BJ (cell line): Measurements from ENCODE around the gene NPR3. TPM values are rescaled to one million over a fixed set of nuclear protein-coding genes. Genes with fewer than 3 reads are reported as not detected.

ENCODE experiments used
- CTCF ChIA-PET: fragments of 350-600 bp; formaldehyde crosslinking; extraction: SDS; loops from one replicate; lab custom pipeline; 2021; ENCODE audit warnings: antibody characterized with exemption, inconsistent platforms; lab: Yijun Ruan, JAX
- POLR2A ChIA-PET: fragments of 300-600 bp; sonication (Branson Sonifier 250); formaldehyde crosslinking; extraction: SDS; loops from one replicate; lab custom pipeline; 2021; ENCODE audit warnings: antibody characterized with exemption; lab: Charles Lee
- DNase-seq: peaks from one replicate; pipeline ENCODE4 v3.0.0-alpha.2; 2011; ENCODE audit warnings: low read depth
- H3K27me3 ChIP-seq: 2 replicates; pipeline ENCODE4 v1.6.0; 2011; ENCODE audit warnings: low read length; ENCODE audit not compliant: control insufficient read depth, insufficient read depth
- H3K36me3 ChIP-seq: 2 replicates; pipeline ENCODE4 v1.5.1; 2011; ENCODE audit warnings: low read length; ENCODE audit not compliant: control insufficient read depth, insufficient read depth
- H3K4me3 ChIP-seq: 2 replicates; pipeline ENCODE4 v1.5.1; 2011; ENCODE audit warnings: low read depth, mild to moderate bottlenecking, control low read depth, low read length
- polyA plus RNA-seq: library from polyadenylated mRNA; depleted of rRNA; stranded (reverse); fragments of >200 nt; gene quantifications from 2 replicates; pipeline ENCODE4 v1.2.3, GENCODE V29; 2011
- TF ChIP-seq, protein P1 (sequence below): IDR thresholded peaks from 2 replicates; pipeline ENCODE4 v1.5.1; 2011; ENCODE audit warnings: low read depth, mild to moderate bottlenecking, control low read depth, inconsistent platforms, low read length, moderate library complexity; ENCODE audit not compliant: insufficient read depth

NPR3 gene
- polyA plus RNA-seq, 1 experiment: 8.1 TPM

DNA sequence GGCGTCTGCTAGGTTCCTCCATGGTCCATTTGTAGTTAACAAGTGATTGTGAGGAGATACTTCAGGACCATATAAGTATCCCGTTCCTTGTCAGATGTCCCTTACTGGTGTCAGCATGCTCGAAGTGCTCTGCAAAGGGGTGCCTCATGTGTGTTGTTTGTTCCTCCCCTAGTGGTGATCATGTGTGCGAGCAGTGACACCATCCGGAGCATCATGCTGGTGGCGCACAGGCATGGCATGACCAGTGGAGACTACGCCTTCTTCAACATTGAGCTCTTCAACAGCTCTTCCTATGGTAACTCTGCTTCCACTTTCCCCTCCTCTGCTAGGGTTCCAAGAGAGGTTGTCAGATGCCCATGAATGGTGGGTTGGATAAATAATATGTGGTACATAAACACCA lies 13.4 kb downstream of the NPR3 start:
- CTCF ChIA-PET: interaction anchor here (0.6 to 0.8 kb wide), 2 partner anchors 129 to 677 kb away, joined by 3 read pairs; no protein-coding TSS in a partner anchor
- Histone ChIP-seq H3K4me3 (no peak overlapping the region), H3K36me3 (no peaks in the 10 kb centered on the region), H3K27me3 (no peaks in the 10 kb centered on the region)
- TF ChIP-seq, protein P1, sequence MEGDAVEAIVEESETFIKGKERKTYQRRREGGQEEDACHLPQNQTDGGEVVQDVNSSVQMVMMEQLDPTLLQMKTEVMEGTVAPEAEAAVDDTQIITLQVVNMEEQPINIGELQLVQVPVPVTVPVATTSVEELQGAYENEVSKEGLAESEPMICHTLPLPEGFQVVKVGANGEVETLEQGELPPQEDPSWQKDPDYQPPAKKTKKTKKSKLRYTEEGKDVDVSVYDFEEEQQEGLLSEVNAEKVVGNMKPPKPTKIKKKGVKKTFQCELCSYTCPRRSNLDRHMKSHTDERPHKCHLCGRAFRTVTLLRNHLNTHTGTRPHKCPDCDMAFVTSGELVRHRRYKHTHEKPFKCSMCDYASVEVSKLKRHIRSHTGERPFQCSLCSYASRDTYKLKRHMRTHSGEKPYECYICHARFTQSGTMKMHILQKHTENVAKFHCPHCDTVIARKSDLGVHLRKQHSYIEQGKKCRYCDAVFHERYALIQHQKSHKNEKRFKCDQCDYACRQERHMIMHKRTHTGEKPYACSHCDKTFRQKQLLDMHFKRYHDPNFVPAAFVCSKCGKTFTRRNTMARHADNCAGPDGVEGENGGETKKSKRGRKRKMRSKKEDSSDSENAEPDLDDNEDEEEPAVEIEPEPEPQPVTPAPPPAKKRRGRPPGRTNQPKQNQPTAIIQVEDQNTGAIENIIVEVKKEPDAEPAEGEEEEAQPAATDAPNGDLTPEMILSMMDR: no peak
- no peak for DNase-seq
- POLR2A ChIA-PET: no interaction called here

DNA sequence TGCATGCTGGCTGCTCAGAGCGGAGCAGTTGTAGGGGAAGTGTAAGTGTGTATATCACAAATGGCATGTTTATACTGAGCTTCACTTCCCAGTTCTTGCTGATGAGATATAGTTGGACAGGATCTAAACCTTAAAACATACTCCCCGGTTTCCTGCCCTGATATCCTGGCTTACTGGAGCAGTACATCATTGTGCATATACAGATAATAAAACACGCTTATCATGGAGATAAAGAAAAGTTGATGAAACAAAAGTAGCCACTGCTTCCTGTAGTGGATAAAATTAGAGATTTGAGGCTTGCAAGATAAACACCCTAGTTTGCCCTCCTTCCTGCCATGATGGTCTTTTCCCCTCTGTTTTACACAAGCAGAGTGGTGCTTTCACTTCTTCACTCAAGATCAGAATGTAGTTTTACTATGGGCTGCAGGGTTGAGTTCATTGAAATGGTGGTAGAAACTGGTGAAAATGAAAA lies 15.0 kb downstream of the NPR3 start:
- no peak for DNase-seq
- TF ChIP-seq, protein P1: no peak
- Histone ChIP-seq H3K36me3 (no peaks in the 10 kb centered on the region), H3K27me3 (no peaks in the 10 kb centered on the region), H3K4me3 (no peak overlapping the region)
- ChIA-PET POLR2A (no interaction called here), CTCF (no interaction called here)

DNA sequence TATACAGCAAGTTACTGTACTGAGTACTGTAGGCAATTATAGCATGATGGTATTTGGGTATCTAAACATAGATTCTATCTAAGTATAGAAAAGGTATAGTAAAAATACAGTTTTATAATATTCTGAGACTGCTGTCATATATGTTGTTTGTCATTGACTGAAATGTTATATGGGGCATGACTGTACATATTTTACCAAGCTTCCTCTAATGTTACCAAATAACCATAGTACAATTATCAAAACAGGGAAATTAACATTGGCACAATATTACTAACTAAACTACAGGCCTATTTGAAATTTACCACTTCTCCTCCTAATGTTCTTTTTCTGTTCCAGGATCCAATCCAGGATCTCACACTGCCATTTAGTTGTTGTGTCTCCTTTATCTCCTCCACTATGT lies 18.5 kb downstream of the NPR3 start:
- POLR2A ChIA-PET: no interaction called here
- TF ChIP-seq, protein P1: no peak
- no peak for DNase-seq

DNA sequence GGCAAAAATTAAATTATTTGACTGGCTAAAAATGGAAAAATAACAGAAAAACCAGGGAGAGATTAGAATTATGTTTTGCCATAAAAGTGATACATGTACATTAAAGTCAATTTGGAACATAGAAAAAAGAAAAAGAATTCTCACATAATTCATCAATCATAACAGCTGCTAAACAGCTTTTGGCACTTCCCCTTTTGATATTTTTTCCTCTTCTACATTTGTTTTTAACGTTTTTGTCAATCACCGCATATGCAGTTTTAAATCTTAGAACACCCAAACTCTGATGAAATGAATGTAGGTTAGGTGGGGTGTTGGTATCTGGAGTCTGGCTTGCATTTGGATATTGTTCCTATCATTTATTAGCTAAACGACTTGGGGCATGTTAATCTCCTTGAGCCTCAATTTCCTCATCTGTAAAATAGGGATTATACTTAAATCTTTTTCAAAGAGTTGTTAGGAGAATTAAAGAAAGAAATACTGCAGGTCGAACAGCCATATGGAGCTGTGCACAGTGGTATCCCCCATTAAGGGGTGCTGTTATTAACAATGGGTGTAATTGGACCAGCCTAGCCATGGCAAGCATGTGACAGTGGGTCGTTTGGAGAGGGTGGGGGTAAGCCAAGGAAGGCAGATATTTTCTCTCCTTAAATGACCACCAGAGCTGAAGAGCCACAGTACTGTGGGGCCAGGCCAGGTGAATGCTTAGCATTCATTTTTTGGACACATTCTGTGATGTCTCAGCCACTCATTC lies 22.6 kb downstream of the NPR3 start:
- ChIA-PET CTCF (interaction anchor here (1.0 to 1.3 kb wide), 2 partner anchors 10 to 16 kb away, joined by 3 to 4 read pairs; no protein-coding TSS in a partner anchor), POLR2A (no interaction called here)
- TF ChIP-seq, protein P1: no peak
- no peak for DNase-seq
- Histone ChIP-seq H3K4me3 (no peak overlapping the region), H3K36me3 (no peaks in the 10 kb centered on the region), H3K27me3 (no peaks in the 10 kb centered on the region)

More for the DNA sequence above, 18.5 kb downstream of the NPR3 start:
- no peaks in the 10 kb centered on the region for H3K27me3 ChIP-seq
- CTCF ChIA-PET: interaction anchor here (1.0 to 1.4 kb wide), 2 partner anchors 8 to 23 kb away, joined by 3 to 5 read pairs; no protein-coding TSS in a partner anchor
- no peak overlapping the region for H3K4me3 ChIP-seq
- no peaks in the 10 kb centered on the region for H3K36me3 ChIP-seq

DNA sequence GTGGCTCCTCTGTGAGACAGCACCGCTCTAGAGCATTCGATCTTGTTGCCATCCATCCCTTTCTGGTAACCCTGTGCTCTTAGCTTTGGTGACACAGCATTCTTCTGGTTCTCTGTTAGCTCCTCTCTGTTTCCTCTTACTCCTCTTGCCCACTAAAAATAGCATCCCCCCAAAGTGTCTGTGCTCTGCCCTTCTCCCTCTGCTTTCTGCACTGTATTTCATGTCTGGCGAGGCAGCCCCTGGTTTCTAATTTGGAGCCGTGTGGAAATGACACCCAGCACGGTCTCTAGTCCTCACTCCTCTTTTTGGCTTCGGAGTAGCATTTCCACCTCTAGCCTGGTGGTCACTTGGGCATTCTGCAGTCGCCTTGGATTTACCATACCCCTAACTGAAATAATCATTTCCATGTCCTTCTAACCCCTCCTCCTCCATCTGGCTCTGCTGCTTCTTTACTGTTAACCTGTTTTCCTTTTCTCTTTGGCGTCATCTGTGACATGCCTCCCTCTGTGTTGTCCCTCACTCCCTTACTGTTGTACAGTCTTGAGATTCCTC lies 23.8 kb downstream of the NPR3 start:
- TF ChIP-seq, protein P1: no peak
- CTCF ChIA-PET: interaction anchor here (1.0 kb wide), 1 partner anchor 9 kb away, joined by 4 read pairs; no protein-coding TSS in a partner anchor
- H3K36me3 ChIP-seq: no peaks in the 10 kb centered on the region
- no peak overlapping the region for H3K4me3 ChIP-seq
- no peak for DNase-seq
- no peaks in the 10 kb centered on the region for H3K27me3 ChIP-seq
- POLR2A ChIA-PET: no interaction called here
